Measurements from ENCODE around the gene ABCC1.

- TF ChIP-seq EP300 (IDR thresholded peaks at IDR 0.05; ENCODE audit: borderline replicate concordance in 1 of 2, low read depth in 2 of 2, low read length in 2 of 2) (no peak), POLR2AphosphoS5 (IDR thresholded peaks at IDR 0.05; ENCODE audit: low read depth, low read length) (no peak), ASH2L (IDR thresholded peaks at IDR 0.05; ENCODE audit: low read length) (no peak), NRF1 (IDR thresholded peaks at IDR 0.05; ENCODE audit: low read depth, low read length) (no peak)
These were observed 171.8 kb downstream of the ABCC1 start for GRCh38 chr16:16121185-16121727.
